ENCODE measurements around the gene TMX2.

The TMX2 gene

DNA sequence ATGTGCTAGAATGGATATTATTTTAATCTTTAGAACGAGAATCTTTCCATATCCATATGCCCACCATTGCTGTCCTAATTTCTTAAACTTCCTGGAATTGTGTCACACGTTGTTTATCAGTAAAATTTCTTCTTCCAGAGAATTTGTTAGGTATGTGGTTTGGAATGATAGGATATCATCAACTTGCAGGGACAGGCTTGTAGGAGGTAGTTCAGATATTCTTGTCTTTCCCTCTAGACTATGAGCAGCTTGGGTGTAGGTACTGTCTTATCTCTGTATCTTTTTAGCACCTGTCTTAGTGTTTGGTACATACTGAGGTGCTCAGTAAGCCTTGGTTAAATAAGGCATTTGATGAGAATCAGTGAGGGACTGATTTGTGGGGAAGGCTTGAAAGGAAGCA, 52.6 kb downstream of the TMX2 start:
- no peak for DNase-seq (ENCODE audit: low spot score)

DNA sequence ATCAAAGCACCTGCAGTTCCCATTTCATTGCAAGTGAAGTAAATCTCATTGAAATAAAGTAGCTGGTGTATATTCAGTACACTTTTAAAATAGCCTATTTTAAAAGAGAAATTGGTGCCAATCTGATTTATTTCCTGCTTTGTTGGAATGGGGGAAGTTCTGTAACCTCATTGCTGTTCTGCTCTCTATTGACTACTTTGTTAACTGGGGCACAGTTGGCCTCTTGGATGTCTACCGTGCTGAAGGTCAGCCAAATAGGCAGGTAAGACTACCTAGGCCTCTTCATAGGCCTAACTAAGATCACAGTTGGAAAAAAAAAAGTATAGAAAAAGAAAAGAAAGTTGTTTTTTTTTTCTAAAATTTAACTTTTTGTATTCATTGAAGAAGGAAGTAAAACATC, 58.4 kb downstream of the TMX2 start:
- no peak for DNase-seq (ENCODE audit: low spot score)

GRCh38 chr11:57771365-57771764, 59.0 kb downstream of the TMX2 start:
- DNase-seq (ENCODE audit: low spot score) = no peak

GRCh38 chr11:57772562-57772961, 60.2 kb downstream of the TMX2 start:
- no peak for DNase-seq (ENCODE audit: low spot score)

DNA sequence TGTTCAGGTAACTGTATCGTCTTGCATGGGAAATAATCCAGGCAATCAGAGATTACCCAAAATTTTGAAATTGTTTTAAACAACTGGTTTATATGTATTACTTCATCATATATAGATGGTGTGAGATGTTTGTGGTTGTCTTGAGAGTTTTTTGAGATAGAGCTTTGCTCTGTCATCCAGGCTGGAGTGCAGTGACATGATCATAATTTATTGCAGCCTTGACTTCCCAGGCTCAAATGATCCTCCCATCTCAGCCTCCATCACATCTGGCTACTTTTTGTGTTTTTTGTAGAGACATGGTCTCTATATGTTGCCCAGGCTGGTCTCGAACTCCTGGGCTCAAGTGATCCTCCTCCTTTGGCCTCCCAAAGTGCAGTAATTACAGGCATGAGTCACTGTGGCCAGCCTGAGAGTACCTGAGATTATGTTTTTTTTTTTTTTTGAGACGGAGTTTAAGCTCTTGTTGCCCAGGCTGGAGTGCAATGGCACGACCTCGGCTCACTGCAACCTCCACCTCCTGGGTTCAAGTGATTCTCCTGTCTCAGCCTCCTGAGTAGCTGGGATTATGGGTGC, 60.7 kb downstream of the TMX2 start:
- DNase-seq (ENCODE audit: low spot score) = no peak

DNA sequence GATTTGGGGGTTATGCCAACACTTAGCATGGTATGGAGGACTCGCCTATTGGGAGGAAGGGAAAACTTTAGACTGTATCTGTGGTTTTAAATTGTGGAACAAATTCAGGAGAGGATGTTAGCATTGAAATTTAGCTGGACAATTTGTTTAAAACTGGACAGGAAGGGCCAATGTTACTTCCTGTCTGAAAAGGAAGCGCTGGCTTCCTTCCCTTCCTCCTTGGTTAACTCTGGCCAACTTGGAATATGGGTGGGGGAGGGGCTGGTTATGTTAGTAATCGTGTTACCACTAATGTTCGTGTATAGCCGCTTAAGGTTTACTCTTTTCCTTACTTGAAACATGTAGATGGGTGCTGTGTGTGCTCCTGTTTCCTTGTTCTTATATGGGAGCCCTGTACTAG, 63.1 kb downstream of the TMX2 start:
- DNase-seq (ENCODE audit: low spot score) = no peak

GRCh38 chr11:57776031-57776521, 63.7 kb downstream of the TMX2 start:
- peak; percentile 52 for DNase-seq (ENCODE audit: low spot score)

DNA sequence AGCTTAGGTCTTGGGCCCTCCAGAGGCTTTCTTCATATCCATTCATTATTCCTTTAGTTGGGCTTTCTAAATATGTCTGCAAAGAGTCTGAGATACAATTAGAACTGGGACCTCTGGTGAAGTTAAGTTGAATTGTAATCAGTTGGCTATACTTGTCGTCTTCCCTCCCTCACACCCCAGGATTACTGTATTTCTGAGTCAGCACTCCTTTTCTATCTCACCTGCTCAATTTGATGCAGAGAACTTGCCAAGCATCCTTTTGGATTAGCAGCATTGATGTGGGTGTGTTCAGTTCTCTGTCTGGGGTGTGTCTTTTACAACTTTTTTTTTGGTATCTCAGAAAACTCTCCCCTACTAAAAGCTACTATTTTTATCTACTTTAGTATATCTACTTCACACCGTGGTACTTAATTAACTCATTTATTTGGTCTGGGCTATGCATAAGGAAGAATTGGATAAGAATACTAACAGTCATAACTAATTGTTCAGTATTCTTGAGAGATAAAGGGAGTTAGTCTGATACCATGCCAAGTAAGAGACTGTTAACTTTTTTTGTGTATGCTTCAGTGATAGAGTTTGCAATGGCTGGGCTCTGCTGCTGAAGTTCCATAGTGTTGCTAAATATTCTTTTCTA, 64.3 kb downstream of the TMX2 start:
- no peak for DNase-seq (ENCODE audit: low spot score)

DNA sequence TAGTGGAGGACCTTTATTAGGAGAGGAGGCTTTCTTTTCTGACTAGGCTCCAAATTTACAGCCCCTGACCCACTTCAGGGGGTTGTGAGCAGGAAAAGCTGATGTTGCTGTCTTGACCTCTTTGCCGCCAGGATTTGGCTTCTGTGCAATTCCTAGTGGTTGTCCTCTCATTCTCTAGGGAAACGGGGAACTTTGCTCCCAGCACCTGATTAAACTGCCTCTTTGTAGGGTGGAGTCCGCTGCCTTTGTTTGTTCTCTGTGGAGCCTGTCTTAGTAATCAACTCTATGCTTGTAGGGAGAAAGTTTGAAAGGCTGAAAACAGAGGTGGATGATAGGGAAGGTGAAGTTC, 65.5 kb downstream of the TMX2 start:
- no peak for DNase-seq (ENCODE audit: low spot score)

DNA sequence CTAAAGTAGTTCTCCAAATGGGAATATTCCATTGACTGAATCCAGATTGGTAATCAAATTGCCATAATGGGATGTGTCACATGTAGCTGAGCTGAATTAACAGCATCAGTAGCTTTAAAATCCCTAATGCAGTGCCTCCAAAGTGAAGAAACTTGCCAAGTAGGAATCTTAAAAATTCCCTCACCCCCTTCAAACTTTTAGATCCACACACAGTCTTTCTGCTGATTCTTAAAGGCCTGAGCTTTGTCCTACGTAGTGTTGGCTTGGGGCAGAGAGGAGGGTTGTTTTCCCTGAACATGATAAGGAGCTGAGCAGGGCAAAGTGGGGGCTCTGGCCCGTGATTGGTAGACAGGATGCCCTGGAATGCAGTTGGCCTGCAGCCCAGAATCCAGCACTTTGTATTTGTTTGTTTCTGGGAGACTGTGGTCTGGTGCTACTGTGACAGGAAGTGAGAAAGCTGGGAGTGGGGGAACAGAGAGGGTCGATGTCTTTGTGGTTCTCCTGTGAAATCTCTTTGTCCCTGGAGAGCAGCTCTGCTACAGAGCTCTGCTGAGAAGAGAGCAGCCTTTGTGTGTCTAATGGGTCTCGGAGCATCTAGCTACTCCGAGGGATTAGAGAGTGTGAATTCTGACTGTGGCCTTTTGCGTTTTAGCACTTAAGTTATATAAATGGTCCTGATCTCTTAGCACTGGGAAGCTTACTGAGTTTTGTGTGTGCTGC, 66.1 kb downstream of the TMX2 start:
- peak; percentile 94 for DNase-seq (ENCODE audit: low spot score)

DNA sequence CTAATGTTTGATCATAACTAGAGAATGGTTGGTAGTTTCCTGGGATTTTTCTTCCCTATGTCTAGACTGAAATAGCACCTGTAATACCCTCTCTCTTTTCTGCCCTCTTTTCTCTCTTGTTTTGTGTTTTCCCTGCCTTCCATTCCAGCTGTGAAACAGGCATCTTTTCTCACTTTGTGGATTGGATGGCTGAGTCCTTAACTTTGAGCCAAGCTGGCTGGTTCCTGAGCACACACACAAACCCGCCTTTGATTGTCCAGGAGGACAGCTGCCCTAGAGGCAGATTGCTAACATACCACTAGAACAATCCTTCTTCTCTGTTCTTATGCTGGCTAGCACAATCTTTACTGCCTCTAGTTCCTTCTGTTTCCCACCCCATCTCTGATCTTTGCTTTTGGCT, 66.9 kb downstream of the TMX2 start:
- peak; percentile 58 for DNase-seq (ENCODE audit: low spot score)

- no peak for DNase-seq (ENCODE audit: low spot score)
These were observed 69.1 kb downstream of the TMX2 start for GRCh38 chr11:57781529-57781943.

DNA sequence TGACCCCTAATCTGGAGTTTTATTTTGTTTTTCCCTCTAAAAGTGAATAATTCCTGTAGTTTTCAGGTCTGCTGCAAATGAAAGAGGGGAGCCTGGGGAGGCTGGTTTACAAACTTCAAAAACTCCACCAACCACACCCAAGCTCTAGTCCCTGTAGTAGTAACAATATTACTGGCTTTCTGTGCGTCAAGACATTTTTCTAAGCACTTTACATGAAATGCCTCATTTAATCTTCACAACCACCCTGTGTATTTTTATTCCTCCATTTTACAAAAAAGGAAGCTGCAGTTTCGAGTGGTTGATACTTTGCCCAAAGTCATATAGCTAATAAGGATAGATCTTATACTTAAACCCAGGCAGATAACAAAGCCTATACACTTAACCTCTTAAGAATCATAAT, 72.7 kb downstream of the TMX2 start:
- DNase-seq (ENCODE audit: low spot score) = no peak

DNA sequence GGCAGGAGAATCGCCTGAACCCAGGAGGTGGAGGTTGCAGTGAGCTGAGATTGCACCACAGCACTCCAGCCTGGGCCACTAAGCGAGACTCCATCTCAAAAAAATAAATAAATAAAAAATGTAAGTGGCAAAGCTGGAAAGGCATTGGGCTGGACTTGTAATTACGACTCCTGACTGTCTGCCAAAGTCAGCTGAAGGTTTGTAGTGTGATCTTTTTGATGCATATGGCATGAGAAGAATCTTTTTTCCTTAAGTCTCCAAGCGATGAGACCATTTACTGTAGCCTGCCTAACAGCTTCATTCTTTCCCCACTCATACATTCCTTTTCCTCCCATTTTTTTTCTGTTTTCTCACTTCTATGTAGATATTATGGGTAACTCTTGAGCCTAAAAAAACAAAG, 74.0 kb downstream of the TMX2 start:
- no peak for DNase-seq (ENCODE audit: low spot score)

GRCh38 chr11:57787006-57787604, 74.7 kb downstream of the TMX2 start:
- DNase-seq (ENCODE audit: low spot score) = no peak

- DNase-seq (ENCODE audit: low spot score) = no peak
These were observed 75.7 kb downstream of the TMX2 start for GRCh38 chr11:57787920-57788702.

DNA sequence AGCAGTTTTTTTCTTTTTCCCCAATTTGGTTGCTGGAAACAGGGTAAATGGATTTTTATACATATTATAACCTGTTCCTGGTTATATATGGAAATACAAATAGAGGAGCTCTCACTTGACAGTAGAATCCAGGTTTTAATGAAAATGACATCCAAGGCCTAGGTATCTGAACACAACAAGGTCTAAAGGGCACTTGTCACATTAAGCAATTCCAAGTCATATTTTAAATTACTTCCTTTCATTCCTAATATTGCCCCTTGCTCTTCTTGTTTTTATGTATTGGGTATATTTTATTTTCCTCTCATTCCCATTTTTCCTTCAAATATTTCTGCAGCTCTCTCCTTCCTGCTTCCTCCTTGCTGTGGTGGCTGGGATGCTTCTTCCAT, 76.3 kb downstream of the TMX2 start:
- no peak for DNase-seq (ENCODE audit: low spot score)
